ENCODE measurements around the gene IL15.

- TF ChIP-seq GATA2 (IDR thresholded peaks at IDR 0.05; ENCODE audit: low read depth, low read length) (peak; percentile 89), GATA3 (IDR thresholded peaks at IDR 0.05; ENCODE audit: low read depth, low read length) (peak; percentile 92)
These were observed 43.7 kb downstream of the IL15 start for GRCh38 chr4:141680060-141680459.

All from SH-SY5Y (cell line).